MM.1S (cell line): ENCODE measurements around the gene FGF16.

Source experiments
- DNase-seq: peaks from one replicate; pipeline ENCODE4 v3.0.0-alpha.2; 2015
- H2AFZ ChIP-seq: fragments of 300-600 bp; sonication (generic); 2 replicates; pipeline ENCODE4 v1.6.0; 2016; ENCODE audit warnings: antibody characterized with exemption, low read length
- H3F3A ChIP-seq: fragments of 300-600 bp; sonication (generic); 2 replicates; pipeline ENCODE4 v1.6.1; 2016; ENCODE audit warnings: mild to moderate bottlenecking, antibody characterized with exemption, low read length, moderate library complexity, mixed read lengths; ENCODE audit not compliant: insufficient read depth
- H3K27ac ChIP-seq: fragments of 300-600 bp; sonication (generic); 2 replicates; pipeline ENCODE4 v1.5.1; 2016; ENCODE audit warnings: mild to moderate bottlenecking, low read length
- H3K27me3 ChIP-seq: fragments of 300-600 bp; sonication (generic); replicated peaks from 2 replicates; pipeline ENCODE4 v1.6.0; 2016; ENCODE audit warnings: low read length; ENCODE audit not compliant: insufficient read depth
- H3K36me3 ChIP-seq: fragments of 300-600 bp; sonication (generic); replicated peaks from 2 replicates; pipeline ENCODE4 v1.6.1; 2016; ENCODE audit warnings: mild to moderate bottlenecking, low read length, mixed read lengths; ENCODE audit not compliant: insufficient read depth
- H3K4me1 ChIP-seq: fragments of 300-600 bp; sonication (generic); 2 replicates; pipeline ENCODE4 v1.6.1; 2016; ENCODE audit warnings: low read length, mixed read lengths
- H3K4me2 ChIP-seq: fragments of 300-600 bp; sonication (generic); 2 replicates; pipeline ENCODE4 v1.6.0; 2016; ENCODE audit warnings: low read depth, low read length
- H3K4me3 ChIP-seq: fragments of 300-600 bp; sonication (generic); 2 replicates; pipeline ENCODE4 v1.5.1; 2016; ENCODE audit warnings: low read length, mixed read lengths
- H3K79me2 ChIP-seq: fragments of 300-600 bp; sonication (generic); 2 replicates; pipeline ENCODE4 v1.6.1; 2016; ENCODE audit warnings: mixed run types, low read length, mixed read lengths
- H3K9ac ChIP-seq: fragments of 300-600 bp; sonication (generic); 2 replicates; pipeline ENCODE4 v1.6.1; 2016; ENCODE audit warnings: low read length, mixed read lengths
- H3K9me2 ChIP-seq: fragments of 300-600 bp; sonication (generic); replicated peaks from 2 replicates; pipeline ENCODE4 v1.6.1; 2016; ENCODE audit warnings: mild to moderate bottlenecking, low read length, mixed read lengths; ENCODE audit not compliant: insufficient read depth
- H3K9me3 ChIP-seq: fragments of 300-600 bp; sonication (generic); replicated peaks from 2 replicates; pipeline ENCODE4 v1.6.1; 2016; ENCODE audit warnings: mild to moderate bottlenecking, low read length, mixed read lengths; ENCODE audit not compliant: insufficient read depth
- H4K20me1 ChIP-seq: fragments of 300-600 bp; sonication (generic); 2 replicates; pipeline ENCODE4 v1.6.1; 2016; ENCODE audit warnings: mild to moderate bottlenecking, low read length, moderate library complexity, mixed read lengths; ENCODE audit not compliant: insufficient read depth
- CTCF ChIP-seq: fragments of 300-600 bp; sonication (generic); IDR thresholded peaks from 2 replicates; pipeline ENCODE4 v1.5.1; 2016; ENCODE audit warnings: antibody characterized with exemption, low read length, mixed read lengths
- EZH2 ChIP-seq: fragments of 300-600 bp; sonication (generic); optimal IDR thresholded peaks from 2 replicates; pipeline ENCODE3; 2017; ENCODE audit warnings: low read depth, mild to moderate bottlenecking, antibody characterized with exemption, low read length, mixed read lengths
- EZH2phosphoT487 ChIP-seq: fragments of 300-600 bp; sonication (generic); IDR thresholded peaks from 2 replicates; pipeline ENCODE4 v1.6.1; 2018; ENCODE audit warnings: antibody characterized with exemption, low read length

Gene FGF16

GRCh38 chrX:77453190-77453589 is 6.0 kb downstream of the FGF16 start:
- Histone ChIP-seq H3K36me3 (no peaks in the 10 kb centered on the region), H3F3A (no peaks in the 10 kb centered on the region), H3K27ac (no peak overlapping the region), H3K4me2 (no peak overlapping the region), H3K79me2 (no peaks in the 10 kb centered on the region), H3K27me3 (no peaks in the 10 kb centered on the region), H3K9ac (no peak overlapping the region), H3K9me3 (no peaks in the 10 kb centered on the region), H3K4me1 (no peaks in the 10 kb centered on the region), H2AFZ (no peak overlapping the region), H3K9me2 (no peaks in the 10 kb centered on the region), H3K4me3 (no peak overlapping the region), H4K20me1 (no peaks in the 10 kb centered on the region)
- TF ChIP-seq EZH2phosphoT487 (no peak), EZH2 (no peak), CTCF (no peak)
- DNase-seq: no peak

DNA sequence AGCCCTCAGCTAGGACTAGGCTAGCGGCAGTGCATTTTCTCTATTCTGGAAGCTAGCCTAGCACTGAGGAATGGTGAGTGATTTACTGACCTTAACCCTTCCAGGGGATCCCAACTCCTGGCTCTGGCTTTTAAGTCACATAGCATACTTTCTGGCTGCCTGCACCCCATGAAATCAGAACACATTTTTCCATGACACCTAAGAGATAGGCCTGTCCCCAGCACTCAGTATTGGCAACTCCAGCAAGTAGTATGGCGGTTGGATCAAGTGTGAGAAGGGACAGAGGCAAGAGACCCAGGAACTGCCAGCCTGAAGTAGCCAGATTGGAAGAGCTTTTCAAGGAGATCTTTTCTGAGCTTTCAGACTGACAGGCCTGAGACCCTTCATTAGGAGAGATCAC is 8.2 kb downstream of the FGF16 start:
- Histone ChIP-seq H3K4me3 (no peak overlapping the region), H3K9me2 (no peaks in the 10 kb centered on the region), H3K4me2 (no peak overlapping the region), H3K27me3 (no peaks in the 10 kb centered on the region), H3K27ac (no peak overlapping the region), H3F3A (no peaks in the 10 kb centered on the region), H3K9me3 (no peaks in the 10 kb centered on the region), H3K79me2 (no peaks in the 10 kb centered on the region), H3K36me3 (no peaks in the 10 kb centered on the region), H2AFZ (no peak overlapping the region), H3K4me1 (no peaks in the 10 kb centered on the region), H3K9ac (no peak overlapping the region), H4K20me1 (no peaks in the 10 kb centered on the region)
- DNase-seq: no peak
- TF ChIP-seq CTCF: no peak
- no peak for TF ChIP-seq EZH2phosphoT487
- TF ChIP-seq EZH2: no peak

DNA sequence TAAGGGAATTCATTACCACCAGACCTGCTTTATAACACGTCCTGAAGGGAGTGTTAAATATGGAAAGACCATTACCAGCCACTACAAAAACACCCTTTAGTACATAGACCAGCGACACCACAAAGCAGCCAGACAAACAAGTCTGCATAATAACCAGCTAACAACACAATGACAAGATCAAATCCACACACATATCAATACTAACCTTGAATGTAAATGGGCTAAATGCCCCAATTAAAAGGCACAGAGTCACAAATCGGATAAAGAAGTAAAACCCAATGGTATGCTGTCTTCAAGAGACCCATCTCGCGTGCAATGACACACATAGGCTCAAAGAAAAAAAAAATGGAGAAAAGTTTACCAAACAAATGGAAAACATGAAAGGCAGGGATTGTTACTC is 36.9 kb downstream of the FGF16 start:
- TF ChIP-seq EZH2 (no peak), EZH2phosphoT487 (no peak), CTCF (no peak)

More for the DNA sequence above, 36.9 kb downstream of the FGF16 start:
- Histone ChIP-seq H3K27me3 (no peaks in the 10 kb centered on the region), H2AFZ (no peak overlapping the region), H3F3A (no peaks in the 10 kb centered on the region), H3K79me2 (no peaks in the 10 kb centered on the region), H3K9me3 (no peaks in the 10 kb centered on the region), H4K20me1 (no peaks in the 10 kb centered on the region), H3K4me2 (no peak overlapping the region), H3K9me2 (no peaks in the 10 kb centered on the region), H3K4me1 (no peaks in the 10 kb centered on the region), H3K27ac (no peak overlapping the region), H3K9ac (no peak overlapping the region), H3K36me3 (no peaks in the 10 kb centered on the region), H3K4me3 (no peak overlapping the region)
- DNase-seq: no peak
